Muscle layer of colon (tissue), 2 donors: ENCODE results near the gene BRD7.
A peak's percentile ranks its signal among the peaks of the same experiment; 100 is the strongest.

ENCODE experiments used
- H3K27ac ChIP-seq: one replicate; pipeline ENCODE4 v1.7.0; 2013; ENCODE audit warnings: low read depth, mild to moderate bottlenecking, low read length, moderate library complexity
- H3K27me3 ChIP-seq, 2 donors: one replicate each; pipeline ENCODE4 v1.7.0; 2013; ENCODE audit warnings: low read length in 2 of 2, mild to moderate bottlenecking in 2 of 2; ENCODE audit not compliant: insufficient read depth in 2 of 2, control insufficient read depth in 1 of 2
- H3K36me3 ChIP-seq: one replicate; pipeline ENCODE4 v1.7.0; 2013; ENCODE audit warnings: mild to moderate bottlenecking, low read length; ENCODE audit not compliant: insufficient read depth
- H3K4me1 ChIP-seq: one replicate; pipeline ENCODE4 v1.7.0; 2013; ENCODE audit warnings: mild to moderate bottlenecking, low read length; ENCODE audit not compliant: insufficient read depth
- H3K4me3 ChIP-seq, 2 donors: one replicate each; pipeline ENCODE4 v1.7.0; 2013; ENCODE audit warnings: low read length in 2 of 2, low read depth in 1 of 2, mild to moderate bottlenecking in 1 of 2, moderate library complexity in 1 of 2
- H3K9ac ChIP-seq: one replicate; pipeline ENCODE4 v1.7.0; 2013; ENCODE audit warnings: low read length
- H3K9me3 ChIP-seq: one replicate; pipeline ENCODE4 v1.7.0; 2013; ENCODE audit warnings: mild to moderate bottlenecking, low read length
- donor health status: abdominal sarcoma.
- donor health status: Adenocarcinoma of cecum.

The BRD7 gene

DNA sequence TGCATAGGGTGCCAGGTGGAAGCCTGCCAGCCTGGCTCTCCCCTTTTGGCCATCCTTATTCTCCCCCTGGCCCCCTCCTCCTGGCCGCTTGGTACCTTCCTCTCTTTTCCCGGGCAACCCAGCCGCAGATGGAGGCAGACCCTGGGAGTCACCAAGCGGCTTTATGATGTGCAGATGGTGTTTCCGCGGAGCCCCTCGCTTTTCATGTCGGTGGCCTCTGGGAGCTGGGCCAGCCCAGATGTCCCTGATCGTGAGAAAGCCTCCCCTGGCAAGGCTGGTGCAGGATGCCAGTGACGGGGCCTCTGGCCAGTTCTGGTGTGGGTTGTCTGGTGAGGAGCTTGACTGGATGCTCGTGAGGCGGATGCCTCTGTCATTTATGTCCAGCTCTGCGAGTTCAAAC is 18.0 kb upstream of the BRD7 start:
- H3K4me3 ChIP-seq, result no peak overlapping the region
- H3K9me3 ChIP-seq, result no peaks in the 10 kb centered on the region
- H3K27ac ChIP-seq, result no peak overlapping the region
- no peaks in the 10 kb centered on the region for H3K36me3 ChIP-seq
- no peak overlapping the region for H3K9ac ChIP-seq
- no peaks in the 10 kb centered on the region for H3K27me3 ChIP-seq
- no peaks in the 10 kb centered on the region for H3K4me1 ChIP-seq

DNA sequence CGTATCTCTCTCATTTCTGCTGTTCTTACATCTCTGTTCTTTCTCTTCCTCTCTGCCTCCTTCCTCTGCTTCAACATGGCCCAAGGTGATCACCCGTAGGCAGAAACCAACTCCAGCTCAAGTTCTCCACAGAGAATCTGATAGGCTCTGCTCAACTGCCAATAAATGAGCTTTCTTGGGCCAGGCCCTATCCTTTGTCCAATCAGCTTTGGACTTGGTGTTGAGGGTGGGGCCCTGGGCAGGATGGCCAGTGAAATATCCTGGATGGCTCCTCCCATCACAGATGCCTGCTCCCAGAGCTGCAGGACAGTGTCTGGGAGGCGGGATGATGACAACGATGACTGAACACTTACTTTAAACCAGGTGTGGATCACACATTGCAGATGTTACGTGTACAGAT is 17.4 kb upstream of the BRD7 start:
- H3K27me3 ChIP-seq, result no peaks in the 10 kb centered on the region
- no peak overlapping the region for H3K4me3 ChIP-seq
- no peaks in the 10 kb centered on the region for H3K4me1 ChIP-seq
- no peak overlapping the region for H3K27ac ChIP-seq
- no peaks in the 10 kb centered on the region for H3K36me3 ChIP-seq
- no peaks in the 10 kb centered on the region for H3K9me3 ChIP-seq
- no peak overlapping the region for H3K9ac ChIP-seq

DNA sequence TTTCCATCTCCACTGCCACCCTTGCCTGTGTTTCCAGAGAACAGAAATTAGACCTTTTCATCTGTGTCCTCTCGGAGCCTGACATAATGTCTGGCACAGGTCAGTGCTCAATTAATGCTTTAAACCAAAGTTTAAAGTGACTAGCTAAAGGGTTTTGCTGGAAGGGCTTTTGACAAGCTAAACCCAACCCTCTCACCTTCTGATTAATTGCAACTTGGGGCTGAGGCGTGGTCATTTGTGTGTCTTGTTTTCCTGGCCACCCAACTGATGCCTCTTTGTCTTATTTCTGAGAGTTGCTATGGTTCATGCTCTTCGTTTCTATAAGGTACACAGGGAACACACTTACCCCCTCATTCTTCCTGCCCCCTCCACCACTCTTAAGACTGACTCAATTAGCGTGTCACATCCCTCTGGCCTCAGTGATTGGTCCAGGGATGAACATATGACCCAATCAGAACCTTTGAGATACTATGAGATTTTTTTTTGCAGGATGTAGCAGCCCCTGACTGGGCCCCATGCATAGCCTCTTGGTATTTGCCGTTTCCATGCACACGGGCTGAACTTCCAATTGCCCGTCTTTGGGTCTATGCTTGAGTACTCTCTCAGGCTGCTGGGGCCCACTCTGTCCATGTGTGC is 15.8 kb upstream of the BRD7 start:
- Histone ChIP-seq H3K27ac (no peak overlapping the region), H3K9ac (no peak overlapping the region), H3K9me3 (no peaks in the 10 kb centered on the region), H3K27me3 (no peaks in the 10 kb centered on the region), H3K4me3 (no peak overlapping the region), H3K36me3 (no peaks in the 10 kb centered on the region), H3K4me1 (no peaks in the 10 kb centered on the region)

DNA sequence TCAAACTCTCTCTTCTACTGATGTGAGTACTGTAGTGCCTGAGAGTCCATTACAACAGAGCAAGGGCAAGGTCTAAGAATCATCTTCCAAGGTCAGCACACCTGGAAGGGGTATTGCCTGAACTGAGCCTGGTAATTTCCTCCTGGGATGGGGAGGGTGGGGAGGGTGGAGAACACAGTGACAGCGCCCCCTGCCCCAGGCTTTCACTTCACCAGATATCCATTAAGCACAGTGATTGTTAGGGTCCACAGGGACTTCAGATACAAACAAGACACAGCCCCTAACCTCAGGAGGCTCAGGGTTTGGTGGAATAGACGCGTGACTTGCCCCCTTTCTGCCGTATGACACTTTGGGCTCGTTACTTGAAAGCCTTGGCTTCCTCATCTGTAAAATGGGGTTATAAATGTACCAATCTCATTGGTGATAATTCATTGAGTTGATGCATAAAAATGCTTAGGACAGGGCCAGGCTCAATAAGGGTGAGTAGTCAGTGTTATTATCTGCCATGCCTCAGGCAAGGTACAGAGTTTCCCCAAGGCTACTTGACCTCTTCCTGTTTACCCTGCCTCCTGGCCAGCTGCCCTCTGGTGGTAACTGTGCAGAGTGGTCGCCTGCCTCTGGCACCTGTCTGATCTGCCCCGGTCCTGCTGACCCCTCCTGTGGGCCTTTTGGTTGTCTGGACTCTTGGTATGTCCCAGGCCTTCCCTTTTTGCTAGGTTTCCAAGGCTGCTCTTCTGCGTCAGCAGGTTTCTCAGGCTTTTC is 13.1 kb upstream of the BRD7 start:
- Histone ChIP-seq H3K27ac (no peak overlapping the region), H3K27me3 (no peaks in the 10 kb centered on the region), H3K9ac (no peak overlapping the region), H3K4me1 (no peaks in the 10 kb centered on the region), H3K9me3 (no peaks in the 10 kb centered on the region), H3K36me3 (no peaks in the 10 kb centered on the region), H3K4me3 (no peak overlapping the region)

DNA sequence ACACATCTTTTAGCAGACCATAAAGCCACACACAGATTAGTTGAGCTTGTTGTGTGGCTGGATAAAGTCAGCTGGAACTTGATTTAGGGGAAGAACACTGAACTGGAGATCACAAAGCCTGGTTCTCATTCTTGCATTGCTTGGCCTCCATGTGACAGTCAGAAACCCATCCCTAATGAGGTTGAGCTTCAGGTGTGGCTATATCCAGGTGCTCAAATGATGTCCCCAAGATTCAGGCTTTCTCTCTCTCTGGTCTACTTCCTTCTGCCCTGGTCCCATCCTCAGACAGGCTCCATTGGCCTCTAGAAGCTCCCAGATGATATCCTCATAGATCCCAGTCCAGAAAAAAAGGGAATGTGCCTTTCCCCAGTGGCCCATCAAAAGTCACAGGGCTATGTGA is 9.6 kb upstream of the BRD7 start:
- Histone ChIP-seq H3K4me1 (peaks cover 3% of the 10 kb centered on the region), H3K27me3 (no peaks in the 10 kb centered on the region), H3K4me3 (no peak overlapping the region), H3K27ac (no peak overlapping the region), H3K36me3 (no peaks in the 10 kb centered on the region), H3K9me3 (no peaks in the 10 kb centered on the region), H3K9ac (no peak overlapping the region)

DNA sequence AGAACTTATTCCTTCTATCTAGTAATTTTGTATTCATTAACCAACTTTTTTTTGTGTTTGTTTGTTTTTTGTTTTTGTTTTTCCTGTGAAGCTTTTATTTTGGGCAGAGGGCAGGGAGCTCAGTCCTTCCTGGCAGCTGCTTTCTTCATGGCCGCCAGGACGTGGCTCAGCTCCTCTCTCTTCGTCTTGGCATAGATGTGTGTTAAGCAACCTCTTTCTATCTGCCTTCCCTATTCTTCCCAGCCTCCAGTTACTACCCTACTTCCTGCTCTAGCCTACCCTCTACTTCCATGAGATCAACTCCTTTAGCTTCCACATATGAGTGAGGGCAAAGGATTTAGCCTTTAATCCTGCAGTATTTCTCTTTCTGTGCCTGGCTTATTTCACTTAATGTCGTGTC is 8.2 kb upstream of the BRD7 start:
- Histone ChIP-seq H3K4me3 (no peak overlapping the region), H3K9ac (no peak overlapping the region), H3K27me3 (no peaks in the 10 kb centered on the region), H3K27ac (no peak overlapping the region), H3K9me3 (no peaks in the 10 kb centered on the region), H3K4me1 (peaks cover 15% of the 10 kb centered on the region), H3K36me3 (no peaks in the 10 kb centered on the region)

DNA sequence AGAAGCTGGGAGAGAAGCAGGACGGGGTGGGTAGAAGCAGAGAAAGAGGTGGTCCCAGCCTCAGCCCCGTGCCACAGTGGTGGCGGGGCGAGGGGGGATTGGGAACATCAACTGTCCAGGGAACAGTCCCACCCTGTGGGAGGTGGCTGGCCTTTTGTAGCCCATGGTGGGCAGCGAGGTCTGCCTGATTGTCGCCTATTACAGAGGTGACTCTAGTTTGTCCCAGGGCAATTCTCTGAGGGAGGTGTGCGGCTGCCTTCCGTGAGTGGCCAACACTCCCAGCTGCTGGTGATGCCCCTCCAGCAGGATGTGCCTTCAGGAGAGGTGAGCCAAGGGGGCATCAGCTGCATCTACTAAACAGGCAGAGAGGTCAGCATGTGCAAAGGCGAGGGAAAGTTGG is 5.0 kb upstream of the BRD7 start:
- no peaks in the 10 kb centered on the region for H3K27me3 ChIP-seq
- no peak overlapping the region for H3K4me3 ChIP-seq
- H3K9me3 ChIP-seq, result no peaks in the 10 kb centered on the region
- peak overlapping the region; percentile 39 for H3K27ac ChIP-seq
- H3K36me3 ChIP-seq, result no peaks in the 10 kb centered on the region
- peaks cover 20% of the 10 kb centered on the region for H3K4me1 ChIP-seq
- H3K9ac ChIP-seq, result no peak overlapping the region

DNA sequence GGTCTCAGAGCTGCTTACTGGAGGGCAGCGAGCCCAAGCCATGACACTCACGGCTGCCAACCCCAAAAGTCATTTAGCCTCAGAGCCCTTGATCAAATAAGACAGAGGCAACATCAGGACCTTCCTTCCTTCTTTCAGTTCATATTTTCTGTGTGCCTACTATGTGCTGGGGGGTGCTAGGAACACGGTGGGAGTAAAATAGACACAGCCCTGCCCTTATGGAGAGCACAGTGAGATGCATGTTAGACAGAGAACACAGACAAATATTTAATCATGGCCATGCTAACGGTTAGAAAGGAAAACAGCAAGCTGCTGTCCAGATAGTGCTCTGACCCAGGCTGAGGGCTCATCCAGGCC is 4.5 kb upstream of the BRD7 start:
- Histone ChIP-seq H3K4me1 (peaks cover 20% of the 10 kb centered on the region), H3K9ac (no peak overlapping the region), H3K36me3 (no peaks in the 10 kb centered on the region), H3K4me3 (no peak overlapping the region), H3K27me3 (no peaks in the 10 kb centered on the region), H3K27ac (peak overlapping the region; percentile 39), H3K9me3 (no peaks in the 10 kb centered on the region)

DNA sequence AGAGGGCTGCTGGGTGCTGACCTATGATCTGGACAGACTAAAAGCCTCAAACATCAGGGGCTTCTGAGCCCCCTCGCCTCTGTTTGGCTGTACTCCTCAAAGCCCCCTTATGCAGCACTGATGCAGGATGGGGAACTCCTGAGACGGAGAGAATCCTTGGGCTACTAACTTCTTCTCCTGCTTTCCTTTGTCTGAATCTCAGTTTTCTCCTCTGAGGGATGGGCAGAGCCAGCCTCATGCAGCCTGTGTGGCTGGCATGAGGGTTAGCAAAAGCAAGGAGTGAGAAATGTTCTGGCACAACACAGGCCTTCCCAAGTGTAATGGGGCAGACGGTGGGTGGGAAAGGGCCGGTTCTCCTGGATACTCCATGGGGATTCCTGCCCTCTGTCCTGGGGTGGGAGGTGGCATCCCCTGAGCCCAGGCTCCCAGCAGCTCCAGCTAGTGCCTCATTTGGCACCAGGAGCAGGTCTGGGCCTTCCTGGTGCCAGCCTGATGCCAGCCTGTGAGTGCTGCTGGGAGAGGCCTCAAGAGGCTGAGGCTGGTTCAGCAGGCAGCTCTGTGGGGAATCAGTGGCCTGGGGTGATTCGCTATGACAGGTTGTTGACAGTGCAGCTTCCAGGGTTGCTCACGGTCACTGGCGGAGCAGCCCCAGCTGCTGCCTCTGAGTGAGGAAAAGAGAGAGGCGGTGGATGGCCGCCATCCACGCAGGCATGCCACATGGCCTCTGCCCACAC is 4.0 kb upstream of the BRD7 start:
- H3K9me3 ChIP-seq, result no peaks in the 10 kb centered on the region
- no peak overlapping the region for H3K4me3 ChIP-seq
- H3K9ac ChIP-seq, result no peak overlapping the region
- H3K27ac ChIP-seq, result peak overlapping the region; percentile 53
- H3K36me3 ChIP-seq, result no peaks in the 10 kb centered on the region
- no peaks in the 10 kb centered on the region for H3K27me3 ChIP-seq
- H3K4me1 ChIP-seq, result peaks cover 23% of the 10 kb centered on the region

DNA sequence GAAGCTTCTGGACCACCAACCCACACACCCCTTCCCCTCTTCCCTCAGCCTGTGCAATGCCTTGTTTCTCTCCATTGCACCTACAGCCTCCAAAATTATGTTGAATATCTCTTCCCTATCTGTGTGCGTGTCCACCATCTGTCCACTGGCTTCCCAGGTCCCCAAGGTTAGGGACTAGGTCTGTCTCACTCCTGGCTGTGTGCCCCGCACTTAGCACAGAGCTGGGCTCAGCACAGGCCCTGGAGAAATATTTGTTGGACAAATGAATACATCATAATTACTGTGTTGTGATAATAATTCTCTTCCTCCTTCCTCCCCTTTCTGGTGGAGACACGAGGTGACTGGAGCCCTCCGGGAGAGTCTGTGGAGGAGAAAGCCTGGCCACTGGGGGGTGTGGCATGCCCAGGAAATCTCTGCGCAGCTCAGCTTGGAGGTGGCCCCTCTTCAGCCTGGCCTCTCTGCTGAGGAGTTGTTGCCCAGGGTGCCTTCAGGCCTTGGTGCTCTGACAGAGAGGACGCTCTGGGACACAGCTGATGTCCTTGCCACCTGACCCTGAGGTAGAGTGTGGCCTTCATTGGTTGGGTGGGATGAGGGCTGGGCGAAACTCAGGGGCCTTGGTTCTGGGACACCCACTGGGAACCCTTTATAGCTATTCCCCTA is 3.3 kb upstream of the BRD7 start:
- no peaks in the 10 kb centered on the region for H3K27me3 ChIP-seq
- peaks cover 31% of the 10 kb centered on the region for H3K4me1 ChIP-seq
- H3K27ac ChIP-seq, result peak overlapping the region; percentile 53
- no peak overlapping the region for H3K4me3 ChIP-seq
- H3K9me3 ChIP-seq, result no peaks in the 10 kb centered on the region
- no peaks in the 10 kb centered on the region for H3K36me3 ChIP-seq
- no peak overlapping the region for H3K9ac ChIP-seq

DNA sequence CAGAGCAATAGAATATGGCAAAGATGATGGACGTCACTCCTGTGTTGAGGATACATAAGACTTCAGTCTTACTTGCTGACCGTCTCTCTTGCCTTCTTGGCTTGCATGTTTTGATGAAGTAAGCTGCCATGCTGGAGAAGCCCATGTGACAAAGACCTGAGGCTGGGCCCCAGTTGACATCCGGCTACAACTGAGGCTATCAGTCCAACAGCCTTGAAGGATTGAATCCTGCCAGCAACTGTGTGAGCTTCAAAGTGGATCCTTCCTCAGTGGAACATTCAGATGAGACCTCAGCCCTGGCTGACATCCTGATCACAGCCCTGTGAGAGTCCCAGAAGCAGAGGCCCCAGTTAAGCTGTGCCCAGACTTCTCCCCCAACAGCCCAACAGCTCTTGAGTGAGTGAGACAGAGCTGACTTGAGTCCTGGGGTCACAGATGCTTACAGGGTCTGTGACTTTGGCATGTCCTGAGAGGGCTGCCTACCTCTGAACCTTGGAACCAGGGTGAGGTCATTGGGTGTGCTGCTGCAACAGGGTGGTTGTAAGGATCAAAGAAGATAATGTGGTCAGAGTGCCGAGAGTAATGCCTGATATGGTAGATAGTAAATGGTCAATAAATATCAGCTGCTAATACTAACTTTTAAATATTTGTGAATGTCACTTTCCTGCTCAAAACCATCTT is 2.4 kb upstream of the BRD7 start:
- no peak overlapping the region for H3K4me3 ChIP-seq
- no peak overlapping the region for H3K27ac ChIP-seq
- no peaks in the 10 kb centered on the region for H3K9me3 ChIP-seq
- no peaks in the 10 kb centered on the region for H3K36me3 ChIP-seq
- H3K9ac ChIP-seq, result no peak overlapping the region
- peaks cover 39% of the 10 kb centered on the region for H3K4me1 ChIP-seq
- H3K27me3 ChIP-seq, result no peaks in the 10 kb centered on the region
